GM21737 (cell line): Measurements from ENCODE around the gene CAMK1D.

Experiments
- ATAC-seq: cut with Tn5 transposase; IDR thresholded peaks from one replicate; pipeline ENCODE4 v1.9.1; 2021; ENCODE audit warnings: mild to moderate bottlenecking, moderate library complexity; ENCODE audit not compliant: unreplicated experiment

The CAMK1D gene

GRCh38 chr10:12642036-12642435 is 292.7 kb downstream of the CAMK1D start:
- no peak for ATAC-seq

- no peak for ATAC-seq
Observed at GRCh38 chr10:12643279-12643678, 293.9 kb downstream of the CAMK1D start.

- ATAC-seq: peak; percentile 49
Observed at GRCh38 chr10:12644380-12645144, 295.2 kb downstream of the CAMK1D start.

- no peak for ATAC-seq
Observed at GRCh38 chr10:12645449-12645848, 296.1 kb downstream of the CAMK1D start.

GRCh38 chr10:12649012-12649584 is 299.8 kb downstream of the CAMK1D start:
- no peak for ATAC-seq

GRCh38 chr10:12650122-12650521 is 300.8 kb downstream of the CAMK1D start:
- no peak for ATAC-seq

- ATAC-seq: no peak
Observed at GRCh38 chr10:12650538-12651298, 301.4 kb downstream of the CAMK1D start.

GRCh38 chr10:12655940-12656339 is 306.6 kb downstream of the CAMK1D start:
- ATAC-seq: no peak

GRCh38 chr10:12656518-12657142 is 307.3 kb downstream of the CAMK1D start:
- no peak for ATAC-seq

- ATAC-seq: no peak
Observed at GRCh38 chr10:12657489-12657888, 308.1 kb downstream of the CAMK1D start.

GRCh38 chr10:12658526-12658925 is 309.2 kb downstream of the CAMK1D start:
- no peak for ATAC-seq

GRCh38 chr10:12659706-12660105 is 310.4 kb downstream of the CAMK1D start:
- ATAC-seq: no peak

GRCh38 chr10:12660812-12661211 is 311.5 kb downstream of the CAMK1D start:
- no peak for ATAC-seq

GRCh38 chr10:12661671-12662070 is 312.3 kb downstream of the CAMK1D start:
- ATAC-seq: no peak

GRCh38 chr10:12663863-12664262 is 314.5 kb downstream of the CAMK1D start:
- ATAC-seq: no peak

GRCh38 chr10:12665501-12665900 is 316.2 kb downstream of the CAMK1D start:
- ATAC-seq: no peak

GRCh38 chr10:12667052-12667451 is 317.7 kb downstream of the CAMK1D start:
- no peak for ATAC-seq

- no peak for ATAC-seq
Observed at GRCh38 chr10:12668634-12669033, 319.3 kb downstream of the CAMK1D start.

GRCh38 chr10:12670004-12670403 is 320.7 kb downstream of the CAMK1D start:
- no peak for ATAC-seq

- ATAC-seq: no peak
Observed at GRCh38 chr10:12675186-12675585, 325.8 kb downstream of the CAMK1D start.

GRCh38 chr10:12679636-12680035 is 330.3 kb downstream of the CAMK1D start:
- no peak for ATAC-seq
